A549 (cell line): ENCODE results near the gene ATG4B. TPM values are rescaled to one million over a fixed set of nuclear protein-coding genes. Genes with fewer than 3 reads are reported as not detected.

Experiments used
- ATAC-seq, 2 experiments: fragments of 200-7000 bp in 1 of 2; fragments of >200 bp in 1 of 2; cut with Nextera tagmentation in 1 of 2; cut with Tn5 transposase in 1 of 2; 3 replicates each; pipeline versions ENCODE4 v1.8.0 to v1.9.1; 2018 to 2020; ENCODE audit warnings: mild to moderate bottlenecking in 1 of 2, moderate library complexity in 1 of 2
- CTCF ChIA-PET: fragments of 300-600 bp; sonication (Branson Sonifier 250); formaldehyde crosslinking; extraction: SDS; loops from one replicate; lab custom pipeline; 2021; ENCODE audit warnings: antibody characterized with exemption, inconsistent platforms; lab: Yijun Ruan, JAX
- POLR2A ChIA-PET: fragments of 350-600 bp; formaldehyde crosslinking; extraction: SDS; loops from one replicate; lab custom pipeline; 2021; ENCODE audit warnings: antibody characterized with exemption, inconsistent platforms; lab: Yijun Ruan, JAX
- DNase-seq, 2 experiments: peaks; one replicate each; pipeline versions ENCODE4 v3.0.0 to v3.0.0-alpha.2; 2011 to 2016; ENCODE audit warnings: low read depth in 1 of 2, low spot score in 1 of 2
- FAIRE-seq: peaks from 2 replicates; lab custom pipeline; 2011; peaks lifted over from hg19 to GRCh38; lab: Jason Lieb, UNC
- H3K27ac ChIP-seq, 2 experiments: fragments of >200 bp; sonication (Bioruptor Twin); formaldehyde crosslinking; 3 replicates each; pipeline ENCODE4 v1.5.1; 2016 to 2017
- H3K4me1 ChIP-seq: fragments of >200 bp; sonication (Bioruptor Twin); formaldehyde crosslinking; 3 replicates; pipeline ENCODE4 v1.6.1; 2016
- H3K4me2 ChIP-seq: fragments of >200 bp; sonication (Bioruptor Twin); formaldehyde crosslinking; 3 replicates; pipeline ENCODE4 v1.6.1; 2016
- H3K4me3 ChIP-seq: fragments of >200 bp; sonication (Bioruptor Twin); formaldehyde crosslinking; 3 replicates; pipeline ENCODE4 v1.5.1; 2016
- H3K9me3 ChIP-seq: fragments of >200 bp; sonication (Bioruptor Twin); formaldehyde crosslinking; 3 replicates; pipeline ENCODE4 v1.6.1; 2016
- BHLHE40 ChIP-seq: IDR thresholded peaks from 2 replicates; pipeline ENCODE4 v1.6.1; 2012; ENCODE audit warnings: low read depth, low read length, inconsistent platforms
- CBX8 ChIP-seq: fragments of 200-600 bp; sonication (generic); IDR thresholded peaks from 2 replicates; pipeline ENCODE4 v1.6.1; 2016
- CHD2 ChIP-seq: fragments of 150-350 bp; IDR thresholded peaks from 2 replicates; pipeline ENCODE4 v1.6.1; 2014; ENCODE audit warnings: low read length; ENCODE audit not compliant: partially characterized antibody
- EHF ChIP-seq: fragments of 250-450 bp; sonication (Bioruptor Pico); IDR thresholded peaks from 2 replicates; pipeline ENCODE4 v1.5.0; 2020; ENCODE audit warnings: mild to moderate bottlenecking
- EHMT2 ChIP-seq: fragments of 200-600 bp; sonication (generic); IDR thresholded peaks from 2 replicates; pipeline ENCODE4 v1.6.1; 2016; ENCODE audit warnings: antibody characterized with exemption, low read depth, mild to moderate bottlenecking, moderate library complexity
- EP300 ChIP-seq, 2 experiments: fragments of >200 bp; sonication (Bioruptor Twin); formaldehyde crosslinking; IDR thresholded peaks; 2 replicates in 1 of 2; 3 replicates in 1 of 2; pipeline ENCODE4 v1.6.1; 2016 to 2017
- ESRRA ChIP-seq: fragments of 150-350 bp; IDR thresholded peaks from 2 replicates; pipeline ENCODE4 v1.6.1; 2014; ENCODE audit warnings: mild to moderate bottlenecking, low read length, borderline replicate concordance
- FOXS1 ChIP-seq: fragments of 250-450 bp; sonication (Bioruptor Pico); IDR thresholded peaks from 2 replicates; pipeline ENCODE4 v1.5.0; 2020; ENCODE audit warnings: mild to moderate bottlenecking, moderate library complexity
- GATA3 ChIP-seq: IDR thresholded peaks from 2 replicates; pipeline ENCODE4 v1.6.1; 2012; ENCODE audit warnings: borderline replicate concordance
- HDAC2 ChIP-seq: fragments of 200-600 bp; sonication (generic); IDR thresholded peaks from 2 replicates; pipeline ENCODE4 v1.6.1; 2016
- HOXB13 ChIP-seq: fragments of 250-450 bp; sonication (Bioruptor Pico); IDR thresholded peaks from 2 replicates; pipeline ENCODE4 v1.5.0; 2020; ENCODE audit warnings: low read depth, mild to moderate bottlenecking, moderate library complexity
- HOXB5 ChIP-seq: fragments of 250-450 bp; sonication (Bioruptor Pico); IDR thresholded peaks from 2 replicates; pipeline ENCODE4 v1.5.0; 2020; ENCODE audit warnings: mild to moderate bottlenecking, moderate library complexity
- JUNB ChIP-seq: fragments of >200 bp; sonication (Bioruptor Twin); formaldehyde crosslinking; IDR thresholded peaks from 2 replicates; pipeline ENCODE4 v1.6.1; 2016
- KDM5A ChIP-seq: fragments of 200-600 bp; sonication (generic); IDR thresholded peaks from 2 replicates; pipeline ENCODE4 v1.6.1; 2016; ENCODE audit warnings: antibody characterized with exemption, mild to moderate bottlenecking
- MAFK ChIP-seq: fragments of 450-650 bp; IDR thresholded peaks from 2 replicates; pipeline ENCODE4 v1.6.1; 2014; ENCODE audit not compliant: partially characterized antibody
- MAZ ChIP-seq: fragments of 150-350 bp; IDR thresholded peaks from 2 replicates; pipeline ENCODE4 v1.6.1; 2014; ENCODE audit warnings: antibody characterized with exemption, low read depth, low read length, borderline replicate concordance
- NR3C1 ChIP-seq: fragments of >200 bp; sonication (Bioruptor Twin); formaldehyde crosslinking; IDR thresholded peaks from 3 replicates; pipeline ENCODE4 v1.6.1; 2017
- PHF8 ChIP-seq: fragments of 200-600 bp; sonication (generic); IDR thresholded peaks from 2 replicates; pipeline ENCODE4 v1.6.1; 2016; ENCODE audit warnings: low read depth, mild to moderate bottlenecking, antibody characterized with exemption, moderate library complexity, borderline replicate concordance
- RFX5 ChIP-seq: fragments of 450-650 bp; IDR thresholded peaks from 2 replicates; pipeline ENCODE4 v1.7.1; 2014; ENCODE audit warnings: antibody characterized with exemption, mild to moderate bottlenecking, moderate library complexity
- SMC3 ChIP-seq: fragments of >200 bp; sonication (Bioruptor Twin); formaldehyde crosslinking; IDR thresholded peaks from 3 replicates; pipeline ENCODE4 v1.6.1; 2018; ENCODE audit warnings: inconsistent platforms
- TP53 ChIP-seq: fragments of 250-450 bp; sonication (Bioruptor Pico); IDR thresholded peaks from 2 replicates; pipeline ENCODE4 v1.5.0; 2021; ENCODE audit warnings: mild to moderate bottlenecking, moderate library complexity
- ZC3H11A ChIP-seq: fragments of 450-650 bp; IDR thresholded peaks from 2 replicates; pipeline ENCODE4 v1.6.1; 2014; ENCODE audit warnings: antibody characterized with exemption, mild to moderate bottlenecking
- ZFP36 ChIP-seq: fragments of 450-650 bp; IDR thresholded peaks from 2 replicates; pipeline ENCODE4 v1.6.1; 2014; ENCODE audit warnings: borderline replicate concordance; ENCODE audit not compliant: partially characterized antibody
- ZNF302 ChIP-seq: fragments of 250-450 bp; sonication (Bioruptor Pico); IDR thresholded peaks from 2 replicates; pipeline ENCODE4 v1.9.0; 2021; ENCODE audit warnings: inconsistent platforms, mild to moderate bottlenecking, moderate library complexity
- ZSCAN20 ChIP-seq: fragments of 250-450 bp; sonication (Bioruptor Pico); IDR thresholded peaks from 2 replicates; pipeline ENCODE4 v1.8.0; 2022; ENCODE audit warnings: mild to moderate bottlenecking, moderate library complexity
- WGBS: methylation state at CpG from one replicate; pipeline ENCODE4 v1.1.6; 2017; ENCODE audit errors: missing lambda C conversion rate; 5-methylcytosine and 5-hydroxymethylcytosine counted together
- polyA plus RNA-seq, 4 experiments: library from polyadenylated mRNA; depleted of rRNA in 3 of 4; stranded (reverse); fragments of >200 nt; fragmentation: RNase III in 1 of 4; extraction: RNeasy Plus Mini Kit Qiagen cat#74134 plus additional on column Dnase treatment in 1 of 4; gene quantifications; 2 replicates in 3 of 4; 3 replicates in 1 of 4; pipeline ENCODE4 v1.2.3, GENCODE V29; 2011 to 2017
- TF ChIP-seq, protein P1 (sequence below): fragments of >200 bp; sonication (Bioruptor Twin); formaldehyde crosslinking; IDR thresholded peaks from 3 replicates; pipeline ENCODE4 v1.5.1; 2016
- TF ChIP-seq, protein P2 (sequence below): fragments of 250-450 bp; sonication (Bioruptor Pico); IDR thresholded peaks from 2 replicates; pipeline ENCODE4 v1.5.0; 2021; ENCODE audit warnings: mild to moderate bottlenecking, moderate library complexity, borderline replicate concordance
- TF ChIP-seq, protein P3 (sequence below): fragments of 200-600 bp; sonication (generic); IDR thresholded peaks from 2 replicates; pipeline ENCODE4 v1.6.1; 2016; ENCODE audit warnings: antibody characterized with exemption, mild to moderate bottlenecking, moderate library complexity
- TF ChIP-seq, protein P4 (sequence below): fragments of 150-350 bp; IDR thresholded peaks from 2 replicates; pipeline ENCODE4 v1.6.1; 2014; ENCODE audit warnings: low read depth, mild to moderate bottlenecking, low read length
- TF ChIP-seq, protein P5 (sequence below): fragments of >200 bp; sonication (Bioruptor Twin); formaldehyde crosslinking; IDR thresholded peaks from 3 replicates; pipeline ENCODE4 v1.6.1; 2016

ATG4B gene
- polyA plus RNA-seq, 2 of the 4 experiments (the other 2 are of a cell fraction), result 70.3 to 75.2 TPM

DNA sequence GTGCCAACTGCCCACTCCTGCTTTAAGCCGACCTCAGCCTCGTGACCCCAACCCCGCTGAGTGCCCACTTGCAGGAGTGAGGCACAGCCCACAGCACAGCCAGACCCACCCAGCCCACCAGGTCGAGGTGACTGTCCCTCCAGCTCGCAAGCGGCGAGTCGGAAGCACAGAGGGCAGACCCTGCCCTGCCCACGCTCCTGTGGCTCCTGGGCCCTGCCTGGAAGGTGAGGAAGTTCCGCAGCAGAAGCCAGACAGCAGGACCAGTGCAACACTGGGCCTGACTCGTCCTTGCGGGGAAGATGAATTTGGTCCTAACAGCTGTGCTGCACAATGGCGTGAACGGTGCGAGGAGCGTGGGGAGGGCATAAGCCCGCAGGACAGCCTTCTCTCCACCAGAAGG, 39.2 kb downstream of the ATG4B start:
- ATAC-seq, result no peak

DNA sequence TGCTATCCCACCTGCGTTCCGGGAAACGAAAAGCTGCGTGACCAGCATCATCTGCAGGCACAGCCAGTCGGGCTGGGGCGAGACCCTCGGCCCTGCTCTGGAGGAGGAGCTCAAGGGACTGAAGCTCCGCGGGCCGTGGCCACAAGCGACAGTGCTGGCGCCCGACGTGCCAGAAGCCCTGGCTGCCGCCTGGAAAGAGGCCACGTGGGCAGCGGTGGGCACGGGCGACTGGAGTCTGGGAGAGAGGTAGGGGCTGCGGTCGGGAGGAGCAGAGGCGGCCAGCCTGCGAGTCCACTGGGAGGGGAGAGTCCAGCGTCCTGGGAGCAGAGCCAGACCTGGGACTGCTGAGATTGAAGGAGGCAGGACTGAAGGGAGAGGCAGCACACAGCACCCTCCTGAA, 39.9 kb downstream of the ATG4B start:
- Histone ChIP-seq H3K27ac (no peak overlapping the region), H3K9me3 (no peaks in the 10 kb centered on the region)
- DNase-seq (no peak), ATAC-seq (no peak)
- POLR2A ChIA-PET, result interaction anchor here (0.5 to 1.5 kb wide), 2 partner anchors 9 to 127 kb away, joined by 4 read pairs; partner anchors contain the start of gene DTYMK
- no peak for TF ChIP-seq CHD2
- no peak for TF ChIP-seq NR3C1
- no peak for TF ChIP-seq BHLHE40
- TF ChIP-seq FOXS1 (CRISPR knock-in tag), result no peak
- TF ChIP-seq, protein P1, sequence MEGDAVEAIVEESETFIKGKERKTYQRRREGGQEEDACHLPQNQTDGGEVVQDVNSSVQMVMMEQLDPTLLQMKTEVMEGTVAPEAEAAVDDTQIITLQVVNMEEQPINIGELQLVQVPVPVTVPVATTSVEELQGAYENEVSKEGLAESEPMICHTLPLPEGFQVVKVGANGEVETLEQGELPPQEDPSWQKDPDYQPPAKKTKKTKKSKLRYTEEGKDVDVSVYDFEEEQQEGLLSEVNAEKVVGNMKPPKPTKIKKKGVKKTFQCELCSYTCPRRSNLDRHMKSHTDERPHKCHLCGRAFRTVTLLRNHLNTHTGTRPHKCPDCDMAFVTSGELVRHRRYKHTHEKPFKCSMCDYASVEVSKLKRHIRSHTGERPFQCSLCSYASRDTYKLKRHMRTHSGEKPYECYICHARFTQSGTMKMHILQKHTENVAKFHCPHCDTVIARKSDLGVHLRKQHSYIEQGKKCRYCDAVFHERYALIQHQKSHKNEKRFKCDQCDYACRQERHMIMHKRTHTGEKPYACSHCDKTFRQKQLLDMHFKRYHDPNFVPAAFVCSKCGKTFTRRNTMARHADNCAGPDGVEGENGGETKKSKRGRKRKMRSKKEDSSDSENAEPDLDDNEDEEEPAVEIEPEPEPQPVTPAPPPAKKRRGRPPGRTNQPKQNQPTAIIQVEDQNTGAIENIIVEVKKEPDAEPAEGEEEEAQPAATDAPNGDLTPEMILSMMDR, result no peak
- no peak for TF ChIP-seq HOXB13 (CRISPR knock-in tag)
- TF ChIP-seq, protein P2, sequence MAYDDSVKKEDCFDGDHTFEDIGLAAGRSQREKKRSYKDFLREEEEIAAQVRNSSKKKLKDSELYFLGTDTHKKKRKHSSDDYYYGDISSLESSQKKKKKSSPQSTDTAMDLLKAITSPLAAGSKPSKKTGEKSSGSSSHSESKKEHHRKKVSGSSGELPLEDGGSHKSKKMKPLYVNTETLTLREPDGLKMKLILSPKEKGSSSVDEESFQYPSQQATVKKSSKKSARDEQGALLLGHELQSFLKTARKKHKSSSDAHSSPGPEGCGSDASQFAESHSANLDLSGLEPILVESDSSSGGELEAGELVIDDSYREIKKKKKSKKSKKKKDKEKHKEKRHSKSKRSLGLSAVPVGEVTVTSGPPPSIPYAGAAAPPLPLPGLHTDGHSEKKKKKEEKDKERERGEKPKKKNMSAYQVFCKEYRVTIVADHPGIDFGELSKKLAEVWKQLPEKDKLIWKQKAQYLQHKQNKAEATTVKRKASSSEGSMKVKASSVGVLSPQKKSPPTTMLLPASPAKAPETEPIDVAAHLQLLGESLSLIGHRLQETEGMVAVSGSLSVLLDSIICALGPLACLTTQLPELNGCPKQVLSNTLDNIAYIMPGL (CRISPR knock-in tag), result no peak
- no peak for TF ChIP-seq PHF8
- TF ChIP-seq, protein P3, sequence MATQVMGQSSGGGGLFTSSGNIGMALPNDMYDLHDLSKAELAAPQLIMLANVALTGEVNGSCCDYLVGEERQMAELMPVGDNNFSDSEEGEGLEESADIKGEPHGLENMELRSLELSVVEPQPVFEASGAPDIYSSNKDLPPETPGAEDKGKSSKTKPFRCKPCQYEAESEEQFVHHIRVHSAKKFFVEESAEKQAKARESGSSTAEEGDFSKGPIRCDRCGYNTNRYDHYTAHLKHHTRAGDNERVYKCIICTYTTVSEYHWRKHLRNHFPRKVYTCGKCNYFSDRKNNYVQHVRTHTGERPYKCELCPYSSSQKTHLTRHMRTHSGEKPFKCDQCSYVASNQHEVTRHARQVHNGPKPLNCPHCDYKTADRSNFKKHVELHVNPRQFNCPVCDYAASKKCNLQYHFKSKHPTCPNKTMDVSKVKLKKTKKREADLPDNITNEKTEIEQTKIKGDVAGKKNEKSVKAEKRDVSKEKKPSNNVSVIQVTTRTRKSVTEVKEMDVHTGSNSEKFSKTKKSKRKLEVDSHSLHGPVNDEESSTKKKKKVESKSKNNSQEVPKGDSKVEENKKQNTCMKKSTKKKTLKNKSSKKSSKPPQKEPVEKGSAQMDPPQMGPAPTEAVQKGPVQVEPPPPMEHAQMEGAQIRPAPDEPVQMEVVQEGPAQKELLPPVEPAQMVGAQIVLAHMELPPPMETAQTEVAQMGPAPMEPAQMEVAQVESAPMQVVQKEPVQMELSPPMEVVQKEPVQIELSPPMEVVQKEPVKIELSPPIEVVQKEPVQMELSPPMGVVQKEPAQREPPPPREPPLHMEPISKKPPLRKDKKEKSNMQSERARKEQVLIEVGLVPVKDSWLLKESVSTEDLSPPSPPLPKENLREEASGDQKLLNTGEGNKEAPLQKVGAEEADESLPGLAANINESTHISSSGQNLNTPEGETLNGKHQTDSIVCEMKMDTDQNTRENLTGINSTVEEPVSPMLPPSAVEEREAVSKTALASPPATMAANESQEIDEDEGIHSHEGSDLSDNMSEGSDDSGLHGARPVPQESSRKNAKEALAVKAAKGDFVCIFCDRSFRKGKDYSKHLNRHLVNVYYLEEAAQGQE, result no peak
- no peak for TF ChIP-seq HOXB5 (CRISPR knock-in tag)
- TF ChIP-seq EP300 (IDR thresholded peaks at IDR 0.05), result no peak
- TF ChIP-seq, all 56 proteins: peak for 0
- H3K4me2 ChIP-seq, result no peak overlapping the region
- WGBS, result 88% methylated on average over 18 of the region's 24 CpGs
- H3K4me1 ChIP-seq, result peaks cover 10% of the 10 kb centered on the region; the same call in 2 of the 3 replicates
- FAIRE-seq, result no peak
- H3K4me3 ChIP-seq, result no peak overlapping the region
- CTCF ChIA-PET, result interaction anchor here (1.2 kb wide), 2 partner anchors 9 to 29 kb away, joined by 4 to 5 read pairs; no protein-coding TSS in a partner anchor

More for the DNA sequence above, 39.2 kb downstream of the ATG4B start:
- TF ChIP-seq ZC3H11A, result no peak
- no peak for TF ChIP-seq TP53 (CRISPR knock-in tag)
- no peak for TF ChIP-seq CBX8
- TF ChIP-seq KDM5A, result no peak
- TF ChIP-seq GATA3, result no peak
- no peak for TF ChIP-seq EHMT2
- TF ChIP-seq MAFK, result no peak
- no peak for TF ChIP-seq JUNB
- TF ChIP-seq HDAC2, result no peak
- TF ChIP-seq BHLHE40, result no peak
- no peak for TF ChIP-seq SMC3
- TF ChIP-seq MAZ, result no peak
- TF ChIP-seq, protein P4, sequence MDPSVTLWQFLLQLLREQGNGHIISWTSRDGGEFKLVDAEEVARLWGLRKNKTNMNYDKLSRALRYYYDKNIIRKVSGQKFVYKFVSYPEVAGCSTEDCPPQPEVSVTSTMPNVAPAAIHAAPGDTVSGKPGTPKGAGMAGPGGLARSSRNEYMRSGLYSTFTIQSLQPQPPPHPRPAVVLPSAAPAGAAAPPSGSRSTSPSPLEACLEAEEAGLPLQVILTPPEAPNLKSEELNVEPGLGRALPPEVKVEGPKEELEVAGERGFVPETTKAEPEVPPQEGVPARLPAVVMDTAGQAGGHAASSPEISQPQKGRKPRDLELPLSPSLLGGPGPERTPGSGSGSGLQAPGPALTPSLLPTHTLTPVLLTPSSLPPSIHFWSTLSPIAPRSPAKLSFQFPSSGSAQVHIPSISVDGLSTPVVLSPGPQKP, result no peak
- TF ChIP-seq EHF (CRISPR knock-in tag), result no peak
- TF ChIP-seq ZFP36, result no peak
- TF ChIP-seq ZNF302 (CRISPR knock-in tag), result no peak
- no peak for TF ChIP-seq RFX5
- no peak for TF ChIP-seq ESRRA
- TF ChIP-seq, protein P5, sequence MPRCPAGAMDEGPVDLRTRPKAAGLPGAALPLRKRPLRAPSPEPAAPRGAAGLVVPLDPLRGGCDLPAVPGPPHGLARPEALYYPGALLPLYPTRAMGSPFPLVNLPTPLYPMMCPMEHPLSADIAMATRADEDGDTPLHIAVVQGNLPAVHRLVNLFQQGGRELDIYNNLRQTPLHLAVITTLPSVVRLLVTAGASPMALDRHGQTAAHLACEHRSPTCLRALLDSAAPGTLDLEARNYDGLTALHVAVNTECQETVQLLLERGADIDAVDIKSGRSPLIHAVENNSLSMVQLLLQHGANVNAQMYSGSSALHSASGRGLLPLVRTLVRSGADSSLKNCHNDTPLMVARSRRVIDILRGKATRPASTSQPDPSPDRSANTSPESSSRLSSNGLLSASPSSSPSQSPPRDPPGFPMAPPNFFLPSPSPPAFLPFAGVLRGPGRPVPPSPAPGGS, result no peak
- no peak for TF ChIP-seq ZSCAN20 (CRISPR knock-in tag)
- H3K4me2 ChIP-seq, result no peak overlapping the region
- H3K4me3 ChIP-seq, result no peak overlapping the region
- ChIA-PET CTCF (interaction anchor here (0.7 to 1.2 kb wide), 2 partner anchors 11 to 28 kb away, joined by 3 to 4 read pairs; no protein-coding TSS in a partner anchor), POLR2A (no interaction called here)
- DNase-seq (no peak), FAIRE-seq (no peak)
- no peaks in the 10 kb centered on the region for H3K9me3 ChIP-seq
- H3K27ac ChIP-seq, result no peak overlapping the region
- 95% methylated on average over 16 of the region's 17 CpGs for WGBS
- H3K4me1 ChIP-seq, result peaks cover 10% of the 10 kb centered on the region; the same call in 2 of the 3 replicates
